Glutamatergic neuron (in vitro differentiated cells): Measurements from ENCODE around the gene INTS6. TPM values are rescaled to one million over a fixed set of nuclear protein-coding genes. Genes with fewer than 3 reads are reported as not detected.

ENCODE experiments used
- DNase-seq: peaks from one replicate; pipeline ENCODE4 v3.0.0; 2022
- H3K27ac Mint-ChIP-seq: one replicate; pipeline ENCODE4 v1.8.0; 2020; ENCODE audit warnings: mild to moderate bottlenecking, mixed read lengths, inconsistent platforms; ENCODE audit not compliant: unreplicated experiment
- H3K27me3 Mint-ChIP-seq: one replicate; pipeline ENCODE4 v1.8.0; 2020; ENCODE audit warnings: mild to moderate bottlenecking, moderate library complexity, mixed read lengths, inconsistent platforms; ENCODE audit not compliant: unreplicated experiment
- H3K36me3 Mint-ChIP-seq: one replicate; pipeline ENCODE4 v1.8.0; 2020; ENCODE audit warnings: mild to moderate bottlenecking, mixed read lengths, inconsistent platforms; ENCODE audit not compliant: unreplicated experiment
- H3K4me1 Mint-ChIP-seq: one replicate; pipeline ENCODE4 v1.8.0; 2020; ENCODE audit warnings: mild to moderate bottlenecking, low read depth, mixed read lengths, inconsistent platforms; ENCODE audit not compliant: unreplicated experiment
- H3K4me3 Mint-ChIP-seq: one replicate; pipeline ENCODE4 v1.8.0; 2020; ENCODE audit warnings: mild to moderate bottlenecking, mixed read lengths, inconsistent platforms; ENCODE audit not compliant: unreplicated experiment
- H3K9me3 Mint-ChIP-seq: one replicate; pipeline ENCODE4 v1.8.0; 2020; ENCODE audit warnings: mild to moderate bottlenecking, moderate library complexity, mixed read lengths, inconsistent platforms; ENCODE audit not compliant: unreplicated experiment
- total RNA-seq: library from RNA; stranded (reverse); fragmentation: NEBNext Ultra II Directional; extraction: Animal tissue kit (Norgen Biotek cat#: 25700); gene quantifications from one replicate; pipeline ENCODE4 v1.2.1, GENCODE V29; 2021; ENCODE audit not compliant: unreplicated experiment
- TF ChIP-seq, protein P1 (sequence below): fragments of 200-600 bp; sonication (generic); IDR thresholded peaks from one replicate; pipeline ENCODE4 v1.5.0; 2021; ENCODE audit not compliant: partially characterized antibody, unreplicated experiment

Gene INTS6
- total RNA-seq, 1 donor from 2014 or later, result 35.6 TPM

GRCh38 chr13:51349016-51349415, 103.8 kb downstream of the INTS6 start:
- no peaks in the 10 kb centered on the region for H3K36me3 Mint-ChIP-seq
- no peaks in the 10 kb centered on the region for H3K9me3 Mint-ChIP-seq
- TF ChIP-seq, protein P1, sequence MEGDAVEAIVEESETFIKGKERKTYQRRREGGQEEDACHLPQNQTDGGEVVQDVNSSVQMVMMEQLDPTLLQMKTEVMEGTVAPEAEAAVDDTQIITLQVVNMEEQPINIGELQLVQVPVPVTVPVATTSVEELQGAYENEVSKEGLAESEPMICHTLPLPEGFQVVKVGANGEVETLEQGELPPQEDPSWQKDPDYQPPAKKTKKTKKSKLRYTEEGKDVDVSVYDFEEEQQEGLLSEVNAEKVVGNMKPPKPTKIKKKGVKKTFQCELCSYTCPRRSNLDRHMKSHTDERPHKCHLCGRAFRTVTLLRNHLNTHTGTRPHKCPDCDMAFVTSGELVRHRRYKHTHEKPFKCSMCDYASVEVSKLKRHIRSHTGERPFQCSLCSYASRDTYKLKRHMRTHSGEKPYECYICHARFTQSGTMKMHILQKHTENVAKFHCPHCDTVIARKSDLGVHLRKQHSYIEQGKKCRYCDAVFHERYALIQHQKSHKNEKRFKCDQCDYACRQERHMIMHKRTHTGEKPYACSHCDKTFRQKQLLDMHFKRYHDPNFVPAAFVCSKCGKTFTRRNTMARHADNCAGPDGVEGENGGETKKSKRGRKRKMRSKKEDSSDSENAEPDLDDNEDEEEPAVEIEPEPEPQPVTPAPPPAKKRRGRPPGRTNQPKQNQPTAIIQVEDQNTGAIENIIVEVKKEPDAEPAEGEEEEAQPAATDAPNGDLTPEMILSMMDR, result no peak
- H3K4me3 Mint-ChIP-seq, result peak overlapping the region; percentile 75
- no peak for DNase-seq
- H3K27ac Mint-ChIP-seq, result peak overlapping the region; percentile 80
- H3K4me1 Mint-ChIP-seq, result peaks cover 22% of the 10 kb centered on the region
- H3K27me3 Mint-ChIP-seq, result no peaks in the 10 kb centered on the region

- H3K36me3 Mint-ChIP-seq, result no peaks in the 10 kb centered on the region
- no peak overlapping the region for H3K27ac Mint-ChIP-seq
- no peaks in the 10 kb centered on the region for H3K27me3 Mint-ChIP-seq
- no peak overlapping the region for H3K4me3 Mint-ChIP-seq
- peaks cover 1% of the 10 kb centered on the region for H3K9me3 Mint-ChIP-seq
- peaks cover 23% of the 10 kb centered on the region for H3K4me1 Mint-ChIP-seq
- no peak for DNase-seq
- TF ChIP-seq, protein P1, result no peak
These were observed 104.5 kb downstream of the INTS6 start for GRCh38 chr13:51348069-51348967.

- DNase-seq, result no peak
- TF ChIP-seq, protein P1, result no peak
- Mint-ChIP-seq H3K4me3 (no peak overlapping the region), H3K4me1 (peaks cover 23% of the 10 kb centered on the region), H3K9me3 (peaks cover 1% of the 10 kb centered on the region), H3K27me3 (no peaks in the 10 kb centered on the region), H3K36me3 (no peaks in the 10 kb centered on the region), H3K27ac (no peak overlapping the region)
These were observed 105.7 kb downstream of the INTS6 start for GRCh38 chr13:51347099-51347498.

DNA sequence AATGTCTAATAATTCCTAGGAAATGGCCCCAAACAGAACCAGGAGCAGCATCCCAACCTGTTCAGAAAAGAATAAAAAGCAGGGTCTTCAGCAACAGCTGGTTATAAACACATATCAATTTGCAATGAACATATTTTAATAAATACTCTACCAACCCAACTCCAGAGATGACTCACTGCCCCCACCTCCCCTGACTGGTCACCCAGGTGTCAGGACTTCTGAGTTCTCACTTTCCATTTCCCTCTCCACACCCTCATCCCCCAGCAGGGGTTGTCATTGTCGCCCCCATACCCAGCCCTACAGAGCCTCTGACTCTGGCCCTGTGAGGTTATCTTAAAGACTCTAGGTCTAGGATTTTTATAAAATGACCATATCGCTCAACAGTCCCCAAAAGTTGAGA, 106.4 kb downstream of the INTS6 start:
- H3K27me3 Mint-ChIP-seq, result no peaks in the 10 kb centered on the region
- H3K4me1 Mint-ChIP-seq, result peaks cover 23% of the 10 kb centered on the region

GRCh38 chr13:51343475-51343874, 109.4 kb downstream of the INTS6 start:
- DNase-seq, result no peak
- Mint-ChIP-seq H3K4me1 (peaks cover 10% of the 10 kb centered on the region), H3K4me3 (no peak overlapping the region), H3K27me3 (peaks cover 2% of the 10 kb centered on the region), H3K36me3 (no peaks in the 10 kb centered on the region), H3K27ac (no peak overlapping the region), H3K9me3 (peaks cover 1% of the 10 kb centered on the region)
- TF ChIP-seq, protein P1, result no peak

More for the DNA sequence above, 106.4 kb downstream of the INTS6 start:
- Mint-ChIP-seq H3K36me3 (no peaks in the 10 kb centered on the region), H3K27ac (no peak overlapping the region), H3K9me3 (peaks cover 1% of the 10 kb centered on the region), H3K4me3 (no peak overlapping the region)
- TF ChIP-seq, protein P1, result no peak
- DNase-seq, result no peak
